HG02970 (cell line): ENCODE data around the gene PSMD3.

Experiments
- ATAC-seq: cut with Tn5 transposase; IDR thresholded peaks from one replicate; pipeline ENCODE4 v1.9.1; 2021; ENCODE audit warnings: mild to moderate bottlenecking, moderate library complexity, moderate number of reproducible peaks; ENCODE audit not compliant: unreplicated experiment, low FRiP score

PSMD3 gene

GRCh38 chr17:40038882-40039513 is 58.4 kb downstream of the PSMD3 start:
- ATAC-seq = no peak

GRCh38 chr17:40041196-40041595 is 60.6 kb downstream of the PSMD3 start:
- no peak for ATAC-seq
